WTC11 (cell line): ENCODE results near the gene NDRG3. TPM values are rescaled to one million over a fixed set of nuclear protein-coding genes. Genes with fewer than 3 reads are reported as not detected.

Source experiments
- ATAC-seq: fragments of 200-7000 bp; cut with Tn5 transposase; 2 replicates; pipeline ENCODE4 v1.10.0; 2021; ENCODE audit warnings: mild to moderate bottlenecking, moderate library complexity
- CTCF ChIA-PET: fragments of 300-600 bp; sonication (Branson Sonifier 250); formaldehyde crosslinking; loops from one replicate; lab custom pipeline; 2021; ENCODE audit warnings: antibody characterized with exemption; lab: Charles Lee
- POLR2A ChIA-PET: fragments of 350-600 bp; sonication (Branson Sonifier 250); formaldehyde crosslinking; loops from one replicate; lab custom pipeline; 2021; ENCODE audit warnings: antibody characterized with exemption; lab: Charles Lee
- DNase-seq: peaks from one replicate; pipeline ENCODE4 v3.0.0; 2021; ENCODE audit warnings: low spot score
- H3K27ac Mint-ChIP-seq: 2 replicates; pipeline ENCODE4 v1.8.0; 2021; ENCODE audit warnings: mixed read lengths
- H3K27me3 Mint-ChIP-seq: 2 replicates; pipeline ENCODE4 v1.8.0; 2021; ENCODE audit warnings: low read depth, mild to moderate bottlenecking, moderate library complexity, mixed read lengths
- H3K36me3 Mint-ChIP-seq: 2 replicates; pipeline ENCODE4 v1.8.0; 2021; ENCODE audit warnings: mixed read lengths
- H3K4me1 Mint-ChIP-seq: 2 replicates; pipeline ENCODE4 v1.8.0; 2022; ENCODE audit warnings: mixed read lengths
- H3K4me3 Mint-ChIP-seq: 2 replicates; pipeline ENCODE4 v1.8.0; 2021; ENCODE audit warnings: mild to moderate bottlenecking, moderate library complexity, mixed read lengths
- H3K9me3 Mint-ChIP-seq: 2 replicates; pipeline ENCODE4 v1.8.0; 2021; ENCODE audit warnings: mixed read lengths
- ATF1 ChIP-seq: sonication (generic); formaldehyde crosslinking; IDR thresholded peaks from 2 replicates; pipeline ENCODE4 v1.8.1; 2023; ENCODE audit warnings: mild to moderate bottlenecking, moderate library complexity, missing genetic modification reagents
- ATF6 ChIP-seq: sonication (generic); formaldehyde crosslinking; IDR thresholded peaks from 2 replicates; pipeline ENCODE4 v1.8.1; 2023; ENCODE audit warnings: mild to moderate bottlenecking, missing genetic modification reagents
- CREM ChIP-seq: sonication (generic); formaldehyde crosslinking; IDR thresholded peaks from 2 replicates; pipeline ENCODE4 v1.8.1; 2022; ENCODE audit warnings: mild to moderate bottlenecking, missing genetic modification reagents, moderate library complexity
- CTCF ChIP-seq: fragments of 200-600 bp; IDR thresholded peaks from 2 replicates; pipeline ENCODE4 v1.8.0; 2022; ENCODE audit warnings: antibody characterized with exemption
- ERG ChIP-seq: fragments of 250-450 bp; sonication (Bioruptor Pico); IDR thresholded peaks from 2 replicates; pipeline ENCODE4 v1.8.0; 2021; ENCODE audit warnings: mild to moderate bottlenecking
- ETV6 ChIP-seq: sonication (generic); formaldehyde crosslinking; IDR thresholded peaks from 2 replicates; pipeline ENCODE4 v1.8.1; 2022; ENCODE audit warnings: mild to moderate bottlenecking, missing genetic modification reagents
- FOXJ3 ChIP-seq: sonication (generic); formaldehyde crosslinking; IDR thresholded peaks from 2 replicates; pipeline ENCODE4 v1.9.0; 2021; ENCODE audit warnings: missing genetic modification reagents, mild to moderate bottlenecking, borderline replicate concordance
- NFYB ChIP-seq: sonication (generic); formaldehyde crosslinking; conservative IDR thresholded peaks from 2 replicates; pipeline ENCODE4 v1.8.0; 2022; ENCODE audit warnings: low read depth, missing genetic modification reagents
- PRRX2 ChIP-seq: fragments of 250-450 bp; sonication (Bioruptor Pico); IDR thresholded peaks from 2 replicates; pipeline ENCODE4 v1.8.0; 2021; ENCODE audit warnings: mild to moderate bottlenecking
- SOX15 ChIP-seq: fragments of 250-450 bp; sonication (Bioruptor Pico); IDR thresholded peaks from 2 replicates; pipeline ENCODE4 v1.9.0; 2021; ENCODE audit warnings: mild to moderate bottlenecking
- TEAD1 ChIP-seq: sonication (generic); formaldehyde crosslinking; IDR thresholded peaks from 2 replicates; pipeline ENCODE4 v1.8.0; 2022; ENCODE audit warnings: mild to moderate bottlenecking, missing genetic modification reagents
- TP53 ChIP-seq: sonication (generic); formaldehyde crosslinking; IDR thresholded peaks from 2 replicates; pipeline ENCODE4 v1.8.1; 2023; ENCODE audit warnings: mild to moderate bottlenecking, missing genetic modification reagents
- ZBTB21 ChIP-seq: sonication (generic); formaldehyde crosslinking; IDR thresholded peaks from 2 replicates; pipeline ENCODE4 v1.8.1; 2023; ENCODE audit warnings: mild to moderate bottlenecking, missing genetic modification reagents, borderline replicate concordance
- ZNF121 ChIP-seq: sonication (generic); formaldehyde crosslinking; IDR thresholded peaks from 2 replicates; pipeline ENCODE4 v1.8.0; 2023; ENCODE audit warnings: missing genetic modification reagents
- ZNF219 ChIP-seq: sonication (generic); formaldehyde crosslinking; IDR thresholded peaks from 2 replicates; pipeline ENCODE4 v1.8.0; 2023; ENCODE audit warnings: missing genetic modification reagents, mild to moderate bottlenecking, borderline replicate concordance
- ZNF512 ChIP-seq: sonication (generic); formaldehyde crosslinking; IDR thresholded peaks from 2 replicates; pipeline ENCODE4 v1.8.1; 2022; ENCODE audit warnings: missing genetic modification reagents, borderline replicate concordance
- total RNA-seq: library from RNA; stranded (reverse); gene quantifications from 3 replicates; pipeline ENCODE4 v1.2.3, GENCODE V29; 2021
- TF ChIP-seq, protein P1 (sequence below): sonication (generic); formaldehyde crosslinking; IDR thresholded peaks from 2 replicates; pipeline ENCODE4 v1.8.0; 2022; ENCODE audit warnings: mild to moderate bottlenecking, missing genetic modification reagents
- TF ChIP-seq, protein P2 (sequence below): sonication (generic); formaldehyde crosslinking; IDR thresholded peaks from 2 replicates; pipeline ENCODE4 v1.8.0; 2022; ENCODE audit warnings: mild to moderate bottlenecking, missing genetic modification reagents
- TF ChIP-seq, protein P3 (sequence below): sonication (generic); formaldehyde crosslinking; conservative IDR thresholded peaks from 2 replicates; pipeline ENCODE4 v1.8.1; 2023; ENCODE audit warnings: mild to moderate bottlenecking, low read depth, missing genetic modification reagents, moderate library complexity

Gene NDRG3
- total RNA-seq, 1 experiment from 2014 or later = 27.0 TPM

- no peaks in the 10 kb centered on the region for H3K27me3 Mint-ChIP-seq
- ATAC-seq = no peak
- H3K4me1 Mint-ChIP-seq = no peaks in the 10 kb centered on the region
- no peak overlapping the region for H3K4me3 Mint-ChIP-seq
- H3K36me3 Mint-ChIP-seq = peaks cover 41% of the 10 kb centered on the region
- DNase-seq = no peak
- ChIA-PET CTCF (no interaction called here), POLR2A (no interaction called here)
- TF ChIP-seq ERG (CRISPR knock-in tag) (no peak), CTCF (no peak), PRRX2 (CRISPR knock-in tag) (no peak), ZNF512 (CRISPR knock-in tag) (no peak), CREM (no peak), SOX15 (CRISPR knock-in tag) (no peak), ZNF219 (CRISPR knock-in tag) (no peak), NFYB (CRISPR knock-in tag) (no peak), TEAD1 (no peak), ATF6 (CRISPR knock-in tag) (no peak), FOXJ3 (no peak), ETV6 (CRISPR knock-in tag) (no peak), ATF1 (CRISPR knock-in tag) (no peak), ZNF121 (CRISPR knock-in tag) (no peak), TP53 (no peak), ZBTB21 (CRISPR knock-in tag) (no peak)
- TF ChIP-seq, protein P1, sequence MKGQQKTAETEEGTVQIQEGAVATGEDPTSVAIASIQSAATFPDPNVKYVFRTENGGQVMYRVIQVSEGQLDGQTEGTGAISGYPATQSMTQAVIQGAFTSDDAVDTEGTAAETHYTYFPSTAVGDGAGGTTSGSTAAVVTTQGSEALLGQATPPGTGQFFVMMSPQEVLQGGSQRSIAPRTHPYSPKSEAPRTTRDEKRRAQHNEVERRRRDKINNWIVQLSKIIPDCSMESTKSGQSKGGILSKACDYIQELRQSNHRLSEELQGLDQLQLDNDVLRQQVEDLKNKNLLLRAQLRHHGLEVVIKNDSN = no peak
- TF ChIP-seq, protein P2, sequence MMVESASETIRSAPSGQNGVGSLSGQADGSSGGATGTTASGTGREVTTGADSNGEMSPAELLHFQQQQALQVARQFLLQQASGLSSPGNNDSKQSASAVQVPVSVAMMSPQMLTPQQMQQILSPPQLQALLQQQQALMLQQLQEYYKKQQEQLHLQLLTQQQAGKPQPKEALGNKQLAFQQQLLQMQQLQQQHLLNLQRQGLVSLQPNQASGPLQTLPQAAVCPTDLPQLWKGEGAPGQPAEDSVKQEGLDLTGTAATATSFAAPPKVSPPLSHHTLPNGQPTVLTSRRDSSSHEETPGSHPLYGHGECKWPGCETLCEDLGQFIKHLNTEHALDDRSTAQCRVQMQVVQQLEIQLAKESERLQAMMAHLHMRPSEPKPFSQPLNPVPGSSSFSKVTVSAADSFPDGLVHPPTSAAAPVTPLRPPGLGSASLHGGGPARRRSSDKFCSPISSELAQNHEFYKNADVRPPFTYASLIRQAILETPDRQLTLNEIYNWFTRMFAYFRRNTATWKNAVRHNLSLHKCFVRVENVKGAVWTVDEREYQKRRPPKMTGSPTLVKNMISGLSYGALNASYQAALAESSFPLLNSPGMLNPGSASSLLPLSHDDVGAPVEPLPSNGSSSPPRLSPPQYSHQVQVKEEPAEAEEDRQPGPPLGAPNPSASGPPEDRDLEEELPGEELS (CRISPR knock-in tag) = no peak
- TF ChIP-seq, protein P3, sequence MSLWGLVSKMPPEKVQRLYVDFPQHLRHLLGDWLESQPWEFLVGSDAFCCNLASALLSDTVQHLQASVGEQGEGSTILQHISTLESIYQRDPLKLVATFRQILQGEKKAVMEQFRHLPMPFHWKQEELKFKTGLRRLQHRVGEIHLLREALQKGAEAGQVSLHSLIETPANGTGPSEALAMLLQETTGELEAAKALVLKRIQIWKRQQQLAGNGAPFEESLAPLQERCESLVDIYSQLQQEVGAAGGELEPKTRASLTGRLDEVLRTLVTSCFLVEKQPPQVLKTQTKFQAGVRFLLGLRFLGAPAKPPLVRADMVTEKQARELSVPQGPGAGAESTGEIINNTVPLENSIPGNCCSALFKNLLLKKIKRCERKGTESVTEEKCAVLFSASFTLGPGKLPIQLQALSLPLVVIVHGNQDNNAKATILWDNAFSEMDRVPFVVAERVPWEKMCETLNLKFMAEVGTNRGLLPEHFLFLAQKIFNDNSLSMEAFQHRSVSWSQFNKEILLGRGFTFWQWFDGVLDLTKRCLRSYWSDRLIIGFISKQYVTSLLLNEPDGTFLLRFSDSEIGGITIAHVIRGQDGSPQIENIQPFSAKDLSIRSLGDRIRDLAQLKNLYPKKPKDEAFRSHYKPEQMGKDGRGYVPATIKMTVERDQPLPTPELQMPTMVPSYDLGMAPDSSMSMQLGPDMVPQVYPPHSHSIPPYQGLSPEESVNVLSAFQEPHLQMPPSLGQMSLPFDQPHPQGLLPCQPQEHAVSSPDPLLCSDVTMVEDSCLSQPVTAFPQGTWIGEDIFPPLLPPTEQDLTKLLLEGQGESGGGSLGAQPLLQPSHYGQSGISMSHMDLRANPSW (CRISPR knock-in tag) = no peak
- H3K27ac Mint-ChIP-seq = no peak overlapping the region
- no peaks in the 10 kb centered on the region for H3K9me3 Mint-ChIP-seq
Observed at GRCh38 chr20:36761125-36761524, 15.2 kb upstream of the NDRG3 start.
